Panc1 (cell line): ENCODE measurements around the gene ACOXL. TPM values are rescaled to one million over a fixed set of nuclear protein-coding genes. Genes with fewer than 3 reads are reported as not detected.

Experiments
- ATAC-seq: fragments of 200-7000 bp; cut with Tn5 transposase; 2 replicates; pipeline ENCODE4 v1.9.1; 2020; ENCODE audit warnings: mild to moderate bottlenecking, moderate library complexity
- BruUV-seq: library from RNA; stranded (reverse); fragments of 400-500 nt; replicated peaks from 2 replicates; lab custom pipeline; 2021; lab: Mats Ljungman, UMichigan
- CTCF ChIA-PET: fragments of 300-600 bp; sonication (Branson Sonifier 250); formaldehyde crosslinking; loops from one replicate; lab custom pipeline; 2022; ENCODE audit warnings: antibody characterized with exemption; lab: Charles Lee
- POLR2A ChIA-PET: fragments of 300-600 bp; sonication (Branson Sonifier 250); formaldehyde crosslinking; loops from one replicate; lab custom pipeline; 2022; ENCODE audit warnings: antibody characterized with exemption; lab: Charles Lee
- DNase-seq: peaks from one replicate; pipeline ENCODE4 v3.0.0-alpha.2; 2010; ENCODE audit warnings: low read depth, low spot score
- H3K27ac ChIP-seq: 2 replicates; pipeline ENCODE4 v1.5.1; 2011; ENCODE audit warnings: mild to moderate bottlenecking, low read length, inconsistent platforms
- H3K27me3 ChIP-seq: fragments of 200-500 bp; sonication (Bioruptor generic); 2 replicates; pipeline ENCODE4 v1.6.0; 2014; ENCODE audit warnings: low read length, inconsistent platforms; ENCODE audit not compliant: control insufficient read depth, insufficient read depth
- H3K36me3 ChIP-seq: fragments of 200-500 bp; sonication (Bioruptor generic); 2 replicates; pipeline ENCODE4 v1.5.1; 2014; ENCODE audit warnings: inconsistent platforms, mild to moderate bottlenecking, low read length, moderate library complexity; ENCODE audit not compliant: control insufficient read depth, insufficient read depth
- H3K4me1 ChIP-seq: 2 replicates; pipeline ENCODE4 v1.5.1; 2011; ENCODE audit warnings: inconsistent platforms, mild to moderate bottlenecking, low read length, moderate library complexity; ENCODE audit not compliant: control insufficient read depth, insufficient read depth
- H3K4me3 ChIP-seq, 2 experiments: 2 replicates each; pipeline ENCODE4 v1.5.1; 2011 to 2012; ENCODE audit warnings: low read depth in 2 of 2, low read length in 2 of 2, mild to moderate bottlenecking in 2 of 2, inconsistent platforms in 1 of 2, moderate library complexity in 1 of 2
- H3K9me3 ChIP-seq: fragments of 200-500 bp; sonication (Bioruptor generic); 2 replicates; pipeline ENCODE4 v1.5.1; 2014; ENCODE audit warnings: low read depth, mild to moderate bottlenecking, inconsistent platforms, low read length, moderate library complexity; ENCODE audit not compliant: control insufficient read depth, insufficient read depth
- CTCF ChIP-seq: fragments of 450-650 bp; IDR thresholded peaks from 2 replicates; pipeline ENCODE4 v1.5.1; 2017; ENCODE audit warnings: mild to moderate bottlenecking
- POLR2AphosphoS5 ChIP-seq: IDR thresholded peaks from 2 replicates; pipeline ENCODE4 v1.6.1; 2012; ENCODE audit warnings: mild to moderate bottlenecking, low read depth, low read length, moderate library complexity
- SIN3A ChIP-seq: IDR thresholded peaks from 2 replicates; pipeline ENCODE4 v1.6.1; 2012; ENCODE audit warnings: low read depth, mild to moderate bottlenecking, low read length, moderate library complexity, borderline replicate concordance; ENCODE audit not compliant: insufficient read depth
- TCF7L2 ChIP-seq: IDR thresholded peaks from 2 replicates; pipeline ENCODE4 v1.6.1; 2011; ENCODE audit warnings: mild to moderate bottlenecking, low read depth, low read length, inconsistent platforms
- in situ Hi-C: cut with HindIII; loops from 2 replicates; pipeline ENCODE4 v1.10.0; 2016; ENCODE audit warnings: low sequenced_read_pairs, low pct_unique_long_range_greater_than_20kb
- intact Hi-C: fragments of 100-400 bp; cut with micrococcal nuclease; formaldehyde crosslinking; loops from one replicate; pipeline ENCODE4 v1.10.0; 2022; ENCODE audit not compliant: unreplicated experiment
- total RNA-seq: library from RNA; stranded (reverse); gene quantifications from one replicate; pipeline ENCODE4 v1.2.1, GENCODE V29; 2021; ENCODE audit not compliant: unreplicated experiment
- TF ChIP-seq, protein P1 (sequence below), 2 experiments: IDR thresholded peaks; 2 replicates each; pipeline ENCODE4 v1.6.1; 2011 to 2012; ENCODE audit warnings: low read depth in 2 of 2, control low read depth in 1 of 2, low read length in 1 of 2, mild to moderate bottlenecking in 1 of 2, moderate library complexity in 1 of 2; ENCODE audit not compliant: insufficient read depth in 1 of 2

Gene ACOXL
- total RNA-seq, 1 experiment from 2014 or later = 4.9 TPM

- intact Hi-C loops = no loop called here
- Histone ChIP-seq H3K27me3 (peaks cover 4% of the 10 kb centered on the region; the same call in 1 of the 2 replicates), H3K27ac (no peak overlapping the region), H3K9me3 (no peaks in the 10 kb centered on the region), H3K4me3 (no peak overlapping the region), H3K4me1 (0 out of 2 replicates have a peak, but pooled peaks cover 2% of the 10 kb centered on the region), H3K36me3 (no peaks in the 10 kb centered on the region)
- ChIA-PET CTCF (no interaction called here), POLR2A (no interaction called here)
- TF ChIP-seq SIN3A (no peak), POLR2AphosphoS5 (no peak), TCF7L2 (no peak), CTCF (no peak)
- TF ChIP-seq, protein P1, sequence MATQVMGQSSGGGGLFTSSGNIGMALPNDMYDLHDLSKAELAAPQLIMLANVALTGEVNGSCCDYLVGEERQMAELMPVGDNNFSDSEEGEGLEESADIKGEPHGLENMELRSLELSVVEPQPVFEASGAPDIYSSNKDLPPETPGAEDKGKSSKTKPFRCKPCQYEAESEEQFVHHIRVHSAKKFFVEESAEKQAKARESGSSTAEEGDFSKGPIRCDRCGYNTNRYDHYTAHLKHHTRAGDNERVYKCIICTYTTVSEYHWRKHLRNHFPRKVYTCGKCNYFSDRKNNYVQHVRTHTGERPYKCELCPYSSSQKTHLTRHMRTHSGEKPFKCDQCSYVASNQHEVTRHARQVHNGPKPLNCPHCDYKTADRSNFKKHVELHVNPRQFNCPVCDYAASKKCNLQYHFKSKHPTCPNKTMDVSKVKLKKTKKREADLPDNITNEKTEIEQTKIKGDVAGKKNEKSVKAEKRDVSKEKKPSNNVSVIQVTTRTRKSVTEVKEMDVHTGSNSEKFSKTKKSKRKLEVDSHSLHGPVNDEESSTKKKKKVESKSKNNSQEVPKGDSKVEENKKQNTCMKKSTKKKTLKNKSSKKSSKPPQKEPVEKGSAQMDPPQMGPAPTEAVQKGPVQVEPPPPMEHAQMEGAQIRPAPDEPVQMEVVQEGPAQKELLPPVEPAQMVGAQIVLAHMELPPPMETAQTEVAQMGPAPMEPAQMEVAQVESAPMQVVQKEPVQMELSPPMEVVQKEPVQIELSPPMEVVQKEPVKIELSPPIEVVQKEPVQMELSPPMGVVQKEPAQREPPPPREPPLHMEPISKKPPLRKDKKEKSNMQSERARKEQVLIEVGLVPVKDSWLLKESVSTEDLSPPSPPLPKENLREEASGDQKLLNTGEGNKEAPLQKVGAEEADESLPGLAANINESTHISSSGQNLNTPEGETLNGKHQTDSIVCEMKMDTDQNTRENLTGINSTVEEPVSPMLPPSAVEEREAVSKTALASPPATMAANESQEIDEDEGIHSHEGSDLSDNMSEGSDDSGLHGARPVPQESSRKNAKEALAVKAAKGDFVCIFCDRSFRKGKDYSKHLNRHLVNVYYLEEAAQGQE (IDR thresholded peaks at IDR 0.05; ENCODE audit: insufficient read depth in 1 of 2, low read depth in 2 of 2, low read length in 1 of 2) = no peak
- no TSS peak for BruUV-seq
- in situ Hi-C loops = no loop called here
- no peak for DNase-seq
- peak; percentile 19; the same call in 1 of the 2 replicates for ATAC-seq
These were observed 134.1 kb downstream of the ACOXL start for GRCh38 chr2:110866466-110866865.

GRCh38 chr2:110867078-110867477 lies 134.7 kb downstream of the ACOXL start:
- CTCF ChIA-PET = no interaction called here
- no peak for TF ChIP-seq TCF7L2
- no peak for TF ChIP-seq CTCF
- TF ChIP-seq POLR2AphosphoS5 = no peak
- no peak for TF ChIP-seq SIN3A
- TF ChIP-seq, protein P1 (IDR thresholded peaks at IDR 0.05; ENCODE audit: insufficient read depth in 1 of 2, low read depth in 2 of 2, low read length in 1 of 2) = no peak
- DNase-seq (no peak), ATAC-seq (no peak)
- Histone ChIP-seq H3K4me1 (0 out of 2 replicates have a peak, but pooled peaks cover 2% of the 10 kb centered on the region), H3K27ac (no peak overlapping the region), H3K4me3 (no peak overlapping the region), H3K36me3 (no peaks in the 10 kb centered on the region), H3K9me3 (no peaks in the 10 kb centered on the region), H3K27me3 (peaks cover 4% of the 10 kb centered on the region; the same call in 1 of the 2 replicates)
- in situ Hi-C loops (no loop called here), intact Hi-C loops (no loop called here)
- BruUV-seq = no TSS peak
- POLR2A ChIA-PET = no interaction called here
